Muscle layer of colon (tissue), 2 donors: ENCODE measurements around the gene ZKSCAN8.

Experiments
- H3K27ac ChIP-seq: one replicate; pipeline ENCODE4 v1.7.0; 2013; ENCODE audit warnings: low read depth, mild to moderate bottlenecking, low read length, moderate library complexity
- H3K27me3 ChIP-seq, 2 donors: one replicate each; pipeline ENCODE4 v1.7.0; 2013; ENCODE audit warnings: low read length in 2 of 2, mild to moderate bottlenecking in 2 of 2; ENCODE audit not compliant: insufficient read depth in 2 of 2, control insufficient read depth in 1 of 2
- H3K36me3 ChIP-seq: one replicate; pipeline ENCODE4 v1.7.0; 2013; ENCODE audit warnings: mild to moderate bottlenecking, low read length; ENCODE audit not compliant: insufficient read depth
- H3K4me1 ChIP-seq: one replicate; pipeline ENCODE4 v1.7.0; 2013; ENCODE audit warnings: mild to moderate bottlenecking, low read length; ENCODE audit not compliant: insufficient read depth
- H3K4me3 ChIP-seq, 2 donors: one replicate each; pipeline ENCODE4 v1.7.0; 2013; ENCODE audit warnings: low read length in 2 of 2, low read depth in 1 of 2, mild to moderate bottlenecking in 1 of 2, moderate library complexity in 1 of 2
- H3K9ac ChIP-seq: one replicate; pipeline ENCODE4 v1.7.0; 2013; ENCODE audit warnings: low read length
- H3K9me3 ChIP-seq: one replicate; pipeline ENCODE4 v1.7.0; 2013; ENCODE audit warnings: mild to moderate bottlenecking, low read length
- donor health status: abdominal sarcoma.
- donor health status: Adenocarcinoma of cecum.

The ZKSCAN8 gene

GRCh38 chr6:28208111-28208659, 66.5 kb downstream of the ZKSCAN8 start:
- H3K9ac ChIP-seq, result no peak overlapping the region
- H3K4me3 ChIP-seq, result peak overlapping the region; percentile 4 to 22
- H3K36me3 ChIP-seq, result no peaks in the 10 kb centered on the region
- no peaks in the 10 kb centered on the region for H3K4me1 ChIP-seq
- peaks cover 53 to 62% of the 10 kb centered on the region in 2 donors for H3K27me3 ChIP-seq
- H3K27ac ChIP-seq, result no peak overlapping the region
- peaks cover 10% of the 10 kb centered on the region for H3K9me3 ChIP-seq
